GM19372 (cell line): ENCODE data around the gene ZDHHC16.

Experiments
- ATAC-seq: cut with Tn5 transposase; IDR thresholded peaks from one replicate; pipeline ENCODE4 v1.9.1; 2021; ENCODE audit warnings: mild to moderate bottlenecking, low read depth, moderate library complexity; ENCODE audit not compliant: unreplicated experiment

ZDHHC16 gene

GRCh38 chr10:97506199-97506991, 60.4 kb downstream of the ZDHHC16 start:
- no peak for ATAC-seq
